Retinal pigment epithelial cell (primary cell): ENCODE measurements around the gene USP38.
A peak's percentile ranks its signal among the peaks of the same experiment; 100 is the strongest.
"Not testable (repeated sequence)": the region's sequence is repeated elsewhere in the genome, so short reads cannot be mapped to it uniquely, and the experiment has no call there.

ENCODE experiments used
- DNase-seq: peaks from one replicate; pipeline ENCODE4 v3.0.0-alpha.2; 2010; ENCODE audit warnings: low read depth
- H3K4me3 ChIP-seq: 2 replicates; pipeline ENCODE4 v1.5.1; 2011; ENCODE audit warnings: mild to moderate bottlenecking, low read length, control low read depth, moderate library complexity
- TF ChIP-seq, protein P1 (sequence below): conservative IDR thresholded peaks from 2 replicates; pipeline ENCODE4 v1.5.1; 2011; ENCODE audit warnings: low read depth, low read length, control low read depth, inconsistent platforms

USP38 gene, protein sequence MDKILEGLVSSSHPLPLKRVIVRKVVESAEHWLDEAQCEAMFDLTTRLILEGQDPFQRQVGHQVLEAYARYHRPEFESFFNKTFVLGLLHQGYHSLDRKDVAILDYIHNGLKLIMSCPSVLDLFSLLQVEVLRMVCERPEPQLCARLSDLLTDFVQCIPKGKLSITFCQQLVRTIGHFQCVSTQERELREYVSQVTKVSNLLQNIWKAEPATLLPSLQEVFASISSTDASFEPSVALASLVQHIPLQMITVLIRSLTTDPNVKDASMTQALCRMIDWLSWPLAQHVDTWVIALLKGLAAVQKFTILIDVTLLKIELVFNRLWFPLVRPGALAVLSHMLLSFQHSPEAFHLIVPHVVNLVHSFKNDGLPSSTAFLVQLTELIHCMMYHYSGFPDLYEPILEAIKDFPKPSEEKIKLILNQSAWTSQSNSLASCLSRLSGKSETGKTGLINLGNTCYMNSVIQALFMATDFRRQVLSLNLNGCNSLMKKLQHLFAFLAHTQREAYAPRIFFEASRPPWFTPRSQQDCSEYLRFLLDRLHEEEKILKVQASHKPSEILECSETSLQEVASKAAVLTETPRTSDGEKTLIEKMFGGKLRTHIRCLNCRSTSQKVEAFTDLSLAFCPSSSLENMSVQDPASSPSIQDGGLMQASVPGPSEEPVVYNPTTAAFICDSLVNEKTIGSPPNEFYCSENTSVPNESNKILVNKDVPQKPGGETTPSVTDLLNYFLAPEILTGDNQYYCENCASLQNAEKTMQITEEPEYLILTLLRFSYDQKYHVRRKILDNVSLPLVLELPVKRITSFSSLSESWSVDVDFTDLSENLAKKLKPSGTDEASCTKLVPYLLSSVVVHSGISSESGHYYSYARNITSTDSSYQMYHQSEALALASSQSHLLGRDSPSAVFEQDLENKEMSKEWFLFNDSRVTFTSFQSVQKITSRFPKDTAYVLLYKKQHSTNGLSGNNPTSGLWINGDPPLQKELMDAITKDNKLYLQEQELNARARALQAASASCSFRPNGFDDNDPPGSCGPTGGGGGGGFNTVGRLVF

DNA sequence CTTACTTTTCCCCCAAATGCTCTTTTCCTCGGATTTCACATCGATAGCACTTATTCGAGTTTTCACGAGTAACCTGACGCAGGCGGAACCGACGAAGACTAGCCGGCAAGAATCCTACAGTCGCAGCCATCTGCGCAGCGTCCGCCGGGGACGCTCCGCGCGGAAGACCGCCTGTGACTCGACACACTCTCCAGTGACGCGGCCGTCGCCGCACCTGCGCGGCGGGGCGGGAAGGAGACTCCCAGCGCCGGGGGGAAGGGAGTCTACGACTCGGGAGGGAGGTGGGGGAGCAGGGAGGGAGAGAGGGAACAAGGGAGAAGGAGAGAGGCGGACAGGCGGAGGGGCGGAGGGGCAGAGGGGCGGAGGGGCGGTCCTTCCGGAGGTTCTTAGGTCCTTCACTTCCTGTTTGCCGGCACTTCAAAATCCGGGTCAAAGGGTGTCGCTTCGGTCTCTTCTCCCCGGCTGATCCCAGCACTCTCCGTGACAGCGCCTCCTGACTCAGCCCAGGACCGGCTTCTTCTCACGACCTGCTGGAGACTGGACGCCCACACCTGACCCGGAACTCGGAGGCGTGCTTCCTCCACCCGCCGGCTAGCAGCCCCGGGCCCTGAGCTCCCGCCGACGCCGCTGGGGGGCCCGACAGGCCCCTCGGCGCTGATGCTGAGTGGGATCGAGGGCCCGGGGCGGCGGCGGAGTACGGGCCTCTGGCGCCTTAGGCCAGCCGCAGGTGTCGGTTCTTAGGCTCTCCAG is at the start of gene USP38:
USP38 (plus strand) TSS at position 415 of the 750 bp plus-strand sequence. CDS start 534 bp downstream, outside the sequence.
- peak; percentile 84 for DNase-seq
- TF ChIP-seq, protein P1, sequence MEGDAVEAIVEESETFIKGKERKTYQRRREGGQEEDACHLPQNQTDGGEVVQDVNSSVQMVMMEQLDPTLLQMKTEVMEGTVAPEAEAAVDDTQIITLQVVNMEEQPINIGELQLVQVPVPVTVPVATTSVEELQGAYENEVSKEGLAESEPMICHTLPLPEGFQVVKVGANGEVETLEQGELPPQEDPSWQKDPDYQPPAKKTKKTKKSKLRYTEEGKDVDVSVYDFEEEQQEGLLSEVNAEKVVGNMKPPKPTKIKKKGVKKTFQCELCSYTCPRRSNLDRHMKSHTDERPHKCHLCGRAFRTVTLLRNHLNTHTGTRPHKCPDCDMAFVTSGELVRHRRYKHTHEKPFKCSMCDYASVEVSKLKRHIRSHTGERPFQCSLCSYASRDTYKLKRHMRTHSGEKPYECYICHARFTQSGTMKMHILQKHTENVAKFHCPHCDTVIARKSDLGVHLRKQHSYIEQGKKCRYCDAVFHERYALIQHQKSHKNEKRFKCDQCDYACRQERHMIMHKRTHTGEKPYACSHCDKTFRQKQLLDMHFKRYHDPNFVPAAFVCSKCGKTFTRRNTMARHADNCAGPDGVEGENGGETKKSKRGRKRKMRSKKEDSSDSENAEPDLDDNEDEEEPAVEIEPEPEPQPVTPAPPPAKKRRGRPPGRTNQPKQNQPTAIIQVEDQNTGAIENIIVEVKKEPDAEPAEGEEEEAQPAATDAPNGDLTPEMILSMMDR, result no peak
- peak within 1 kb of the TSS; percentile 95 for H3K4me3 ChIP-seq

- no peak overlapping the region for H3K4me3 ChIP-seq
- TF ChIP-seq, protein P1, result no peak
- no peak for DNase-seq
Observed at GRCh38 chr4:143135358-143135757, 49.4 kb upstream of the USP38 start.

- no peak for DNase-seq
- TF ChIP-seq, protein P1, result no peak
- no peak overlapping the region for H3K4me3 ChIP-seq
Observed at GRCh38 chr4:143140696-143141095, 44.0 kb upstream of the USP38 start.

DNA sequence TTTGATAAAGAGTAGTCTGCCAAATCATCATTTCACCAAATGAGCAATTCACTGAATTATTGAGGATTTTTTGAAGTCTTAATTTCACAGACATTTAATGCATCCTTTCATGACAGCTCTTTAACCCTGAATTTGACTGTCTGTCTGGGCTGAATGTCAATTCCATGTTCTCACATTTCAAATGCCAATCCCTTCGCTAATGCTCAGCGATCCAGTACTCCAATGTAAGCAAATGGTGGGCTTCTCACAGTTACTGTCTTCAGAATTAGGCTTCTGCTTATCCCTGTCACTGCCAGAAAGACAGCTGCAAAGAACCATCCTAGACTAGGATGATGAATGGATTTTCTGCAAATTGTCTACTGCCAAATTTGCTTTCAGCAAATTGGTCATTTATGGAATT is 36.2 kb upstream of the USP38 start:
- DNase-seq, result no peak
- TF ChIP-seq, protein P1, result no peak
- no peak overlapping the region for H3K4me3 ChIP-seq

GRCh38 chr4:143156853-143157252 is 27.9 kb upstream of the USP38 start:
- H3K4me3 ChIP-seq, result no peak overlapping the region
- no peak for DNase-seq
- TF ChIP-seq, protein P1, result no peak

GRCh38 chr4:143163614-143164013 is 21.1 kb upstream of the USP38 start:
- TF ChIP-seq, protein P1, result no peak
- no peak overlapping the region for H3K4me3 ChIP-seq
- no peak for DNase-seq

- not testable (repeated sequence) for H3K4me3 ChIP-seq
Observed at GRCh38 chr4:143166722-143167121, 18.0 kb upstream of the USP38 start.

More at GRCh38 chr4:143166722-143167121, 18.0 kb upstream of the USP38 start:
- not testable (repeated sequence) for DNase-seq
